Measurements from ENCODE around the gene DICER1. TPM values are rescaled to one million over a fixed set of nuclear protein-coding genes. Genes with fewer than 3 reads are reported as not detected.

The DICER1 gene
- total and polyA plus RNA-seq, 9 of the 15 experiments (the other 6 are each of a cell fraction or from before 2014, with no cell fraction given) = 2.5 to 23.2 (median 12.4) TPM

- WGBS (ENCODE audit: insufficient coverage, low coverage, missing lambda C conversion rate) = 3% methylated on average over 3 of the region's 6 CpGs
- Histone ChIP-seq H3K9ac (ENCODE audit: insufficient read depth in 1 of 2, low read depth in 2 of 2, low read length in 2 of 2) (no peak overlapping the region), H3K4me2 (ENCODE audit: insufficient read depth, low read length) (no peak overlapping the region), H4K20me1 (replicated peaks; ENCODE audit: control insufficient read depth, insufficient read depth, low read length) (no peaks in the 10 kb centered on the region), H3K4me3 (no peak overlapping the region), H3K9me1 (ENCODE audit: control insufficient read depth, insufficient read depth, low read length) (no peaks in the 10 kb centered on the region), H3K27ac (ENCODE audit: extremely low read depth, low read depth, low read length) (no peak overlapping the region), H3K27me3 (ENCODE audit: control insufficient read depth in 2 of 2, insufficient read depth in 2 of 2, low read length in 2 of 2) (peaks cover 0 to 19% of the 10 kb centered on the region in 2 experiments; a peak in 2 of 5 replicates), H3K79me2 (ENCODE audit: control insufficient read depth, insufficient read depth, low read length) (no peaks in the 10 kb centered on the region), H3K36me3 (ENCODE audit: control insufficient read depth, insufficient read depth, low read length) (no peaks in the 10 kb centered on the region), H3K4me1 (replicated peaks in 1 of 2; ENCODE audit: control insufficient read depth in 2 of 2, insufficient read depth in 2 of 2, low read length in 2 of 2) (no peaks in the 10 kb centered on the region; a peak in 1 of 5 replicates), H2AFZ (ENCODE audit: low read depth, low read length) (no peak overlapping the region), H3K9me3 (replicated peaks; ENCODE audit: control insufficient read depth, insufficient read depth, low read depth, low read length) (no peaks in the 10 kb centered on the region)
- intact Hi-C loops (cut with micrococcal nuclease) = no loop called here
- no peak for ATAC-seq
- no TSS peak for BruUV-seq (replicated peaks)
- ChIA-PET POLR2A (no interaction called here), CTCF (ENCODE audit: low intra/inter-chr PET ratio) (no interaction called here)
- TF ChIP-seq CCAR2 (IDR thresholded peaks at IDR 0.05; ENCODE audit: low read depth, low read length) (no peak), CGGBP1 (CRISPR knock-in tag; IDR thresholded peaks at IDR 0.05) (no peak), GTF3C2 (IDR thresholded peaks at IDR 0.05; ENCODE audit: borderline replicate concordance, extremely low read depth, insufficient read length) (no peak)
- no peak for DNase-seq (ENCODE audit: extremely low read depth in 1 of 4, low spot score in 3 of 4)
- in situ Hi-C loops (cut with MboI) = no loop called here
- FAIRE-seq = no peak
Measured at GRCh38 chr14:95064256-95064655, 93.1 kb downstream of the DICER1 start.

Measured in K562 (cell line).